ENCODE results near the gene STEAP4.

Gene STEAP4

DNA sequence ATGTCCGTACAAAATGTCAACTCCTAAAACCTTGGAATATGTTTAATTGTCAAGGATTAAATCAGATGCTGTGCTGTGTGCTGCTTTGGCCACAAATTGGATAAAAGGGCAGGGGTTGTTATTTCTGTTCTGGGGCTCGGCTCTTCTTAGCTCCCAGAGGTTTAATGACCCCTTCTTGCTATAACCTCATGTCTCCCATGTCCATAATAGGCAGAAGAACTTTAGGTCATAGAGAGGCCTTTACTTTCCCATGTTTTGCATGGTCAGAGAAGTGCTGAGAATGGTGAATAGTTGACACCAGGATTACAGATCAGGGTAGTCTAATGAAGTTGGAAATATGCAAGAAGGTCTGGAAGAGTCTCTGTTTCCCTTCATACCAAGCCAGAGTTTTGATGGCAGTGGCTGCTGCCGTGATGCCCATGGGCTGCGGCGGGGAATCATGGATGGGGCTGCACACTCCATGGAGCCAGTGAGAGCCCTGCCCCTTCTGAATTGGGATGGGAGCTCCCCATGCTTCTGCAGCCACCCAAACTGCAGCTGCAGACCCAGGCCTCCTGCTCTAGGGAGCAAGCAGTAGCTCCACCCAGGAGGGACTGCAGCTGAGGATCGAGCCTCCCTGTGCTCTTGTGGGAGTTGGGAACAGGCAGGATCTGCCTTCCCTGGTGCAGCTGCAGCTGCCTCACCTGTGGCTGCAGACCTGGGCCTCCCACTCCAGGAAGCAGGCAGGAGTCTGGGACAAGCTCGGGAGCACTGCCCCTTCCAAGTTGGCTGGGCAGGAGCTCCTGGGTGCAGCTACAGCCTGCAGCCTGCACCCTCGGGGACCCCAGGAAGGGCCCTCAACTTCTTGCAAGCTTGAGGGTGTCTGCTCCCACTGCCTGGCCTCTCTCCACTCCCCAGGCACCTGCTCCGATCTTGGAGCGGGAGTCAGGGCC, 23.1 kb upstream of the STEAP4 start:
- in situ Hi-C loops (cut with MboI; ENCODE audit: low pct_unique_long_range_greater_than_20kb, low sequenced_read_pairs, unreplicated experiment) = no loop called here
- TF ChIP-seq, protein P1, sequence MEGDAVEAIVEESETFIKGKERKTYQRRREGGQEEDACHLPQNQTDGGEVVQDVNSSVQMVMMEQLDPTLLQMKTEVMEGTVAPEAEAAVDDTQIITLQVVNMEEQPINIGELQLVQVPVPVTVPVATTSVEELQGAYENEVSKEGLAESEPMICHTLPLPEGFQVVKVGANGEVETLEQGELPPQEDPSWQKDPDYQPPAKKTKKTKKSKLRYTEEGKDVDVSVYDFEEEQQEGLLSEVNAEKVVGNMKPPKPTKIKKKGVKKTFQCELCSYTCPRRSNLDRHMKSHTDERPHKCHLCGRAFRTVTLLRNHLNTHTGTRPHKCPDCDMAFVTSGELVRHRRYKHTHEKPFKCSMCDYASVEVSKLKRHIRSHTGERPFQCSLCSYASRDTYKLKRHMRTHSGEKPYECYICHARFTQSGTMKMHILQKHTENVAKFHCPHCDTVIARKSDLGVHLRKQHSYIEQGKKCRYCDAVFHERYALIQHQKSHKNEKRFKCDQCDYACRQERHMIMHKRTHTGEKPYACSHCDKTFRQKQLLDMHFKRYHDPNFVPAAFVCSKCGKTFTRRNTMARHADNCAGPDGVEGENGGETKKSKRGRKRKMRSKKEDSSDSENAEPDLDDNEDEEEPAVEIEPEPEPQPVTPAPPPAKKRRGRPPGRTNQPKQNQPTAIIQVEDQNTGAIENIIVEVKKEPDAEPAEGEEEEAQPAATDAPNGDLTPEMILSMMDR (IDR thresholded peaks at IDR 0.05; ENCODE audit: extremely low read depth, insufficient read depth, missing control alignments) = no peak
- no peak for DNase-seq (ENCODE audit: low spot score)

DNA sequence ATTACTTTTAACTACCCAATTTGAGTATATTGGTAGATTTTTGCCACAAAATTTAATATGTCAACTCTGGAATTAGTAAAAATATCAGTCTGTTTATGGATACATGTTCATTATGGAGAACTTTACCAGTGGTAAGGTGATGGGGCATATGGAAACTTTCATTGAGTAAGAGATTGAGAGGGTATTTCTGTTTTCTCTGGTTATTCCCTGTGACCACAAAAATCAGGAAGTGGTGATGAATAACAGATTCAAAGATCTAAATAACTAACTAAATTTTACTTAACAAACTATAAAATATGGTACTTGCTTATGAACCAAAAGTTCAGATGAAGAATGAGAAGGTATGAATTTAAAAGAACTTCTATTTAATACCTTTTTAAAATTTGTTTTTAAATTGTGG, 22.1 kb upstream of the STEAP4 start:
- DNase-seq (ENCODE audit: low spot score) = no peak
- in situ Hi-C loops (cut with MboI; ENCODE audit: low pct_unique_long_range_greater_than_20kb, low sequenced_read_pairs, unreplicated experiment) = no loop called here
- TF ChIP-seq, protein P1 (IDR thresholded peaks at IDR 0.05; ENCODE audit: extremely low read depth, insufficient read depth, missing control alignments) = no peak

DNA sequence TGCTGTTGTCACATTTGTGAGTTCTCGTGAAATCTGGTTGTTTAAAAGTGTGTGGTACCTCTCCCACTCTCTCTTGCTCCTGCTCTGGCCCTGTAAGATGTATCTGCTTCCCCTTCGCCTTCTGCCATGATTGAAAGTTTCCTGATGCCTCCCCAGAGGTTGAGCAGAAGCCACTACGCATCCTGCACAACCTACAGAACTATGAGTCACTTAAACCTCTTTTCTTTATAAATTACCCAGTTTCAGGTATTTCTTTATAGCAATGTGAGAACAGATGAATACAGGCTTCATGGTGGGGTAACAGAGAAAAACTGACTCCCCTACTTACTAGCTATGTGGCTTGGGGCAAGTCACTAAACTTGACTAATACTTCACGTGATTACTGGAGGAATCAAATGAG, 18.0 kb upstream of the STEAP4 start:
- in situ Hi-C loops (cut with MboI; ENCODE audit: low pct_unique_long_range_greater_than_20kb, low sequenced_read_pairs, unreplicated experiment) = no loop called here
- TF ChIP-seq, protein P1 (IDR thresholded peaks at IDR 0.05; ENCODE audit: extremely low read depth, insufficient read depth, missing control alignments) = no peak
- no peak for DNase-seq (ENCODE audit: low spot score)

DNA sequence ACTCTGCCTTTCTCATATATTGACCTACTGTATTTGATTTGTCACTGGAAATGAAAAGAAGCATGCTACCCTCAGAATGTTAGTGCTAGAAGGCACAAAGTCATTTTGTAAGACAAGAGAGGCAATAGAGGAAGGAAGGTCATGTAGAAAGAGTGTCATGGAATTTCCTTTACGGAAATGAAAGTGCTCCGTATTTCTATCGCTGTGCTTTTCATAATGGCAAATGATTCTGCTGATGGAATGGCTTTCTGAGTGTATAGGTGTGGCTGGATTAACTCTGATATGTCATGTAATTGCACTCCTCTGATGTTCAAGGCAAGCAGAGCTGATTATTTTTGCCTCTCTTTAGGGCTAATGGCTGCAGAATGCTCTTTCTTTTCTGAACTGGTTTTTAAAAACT, 15.5 kb upstream of the STEAP4 start:
- TF ChIP-seq, protein P1 (IDR thresholded peaks at IDR 0.05; ENCODE audit: extremely low read depth, insufficient read depth, missing control alignments) = no peak
- DNase-seq (ENCODE audit: low spot score) = no peak
- in situ Hi-C loops (cut with MboI; ENCODE audit: low pct_unique_long_range_greater_than_20kb, low sequenced_read_pairs, unreplicated experiment) = no loop called here

DNA sequence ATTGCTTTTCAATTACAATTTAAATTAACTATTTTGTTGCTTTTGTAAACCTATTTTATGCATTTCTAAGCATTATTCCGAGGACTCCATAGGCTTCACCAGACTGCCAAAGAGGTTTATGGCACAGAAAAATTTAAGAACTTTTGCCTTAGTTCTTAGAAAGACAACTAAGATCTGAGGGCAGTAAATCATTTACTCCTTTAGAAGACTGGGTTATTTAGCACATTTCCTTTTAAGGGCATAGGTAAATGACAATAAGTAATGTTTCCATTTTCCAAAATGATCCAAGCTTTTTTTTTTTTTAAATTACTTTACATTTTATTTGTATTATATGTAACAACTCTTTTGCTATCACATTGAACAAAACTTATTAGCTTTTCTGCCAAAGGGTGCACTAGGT, 15.0 kb upstream of the STEAP4 start:
- TF ChIP-seq, protein P1 (IDR thresholded peaks at IDR 0.05; ENCODE audit: extremely low read depth, insufficient read depth, missing control alignments) = no peak
- in situ Hi-C loops (cut with MboI; ENCODE audit: low pct_unique_long_range_greater_than_20kb, low sequenced_read_pairs, unreplicated experiment) = no loop called here
- no peak for DNase-seq (ENCODE audit: low spot score)

DNA sequence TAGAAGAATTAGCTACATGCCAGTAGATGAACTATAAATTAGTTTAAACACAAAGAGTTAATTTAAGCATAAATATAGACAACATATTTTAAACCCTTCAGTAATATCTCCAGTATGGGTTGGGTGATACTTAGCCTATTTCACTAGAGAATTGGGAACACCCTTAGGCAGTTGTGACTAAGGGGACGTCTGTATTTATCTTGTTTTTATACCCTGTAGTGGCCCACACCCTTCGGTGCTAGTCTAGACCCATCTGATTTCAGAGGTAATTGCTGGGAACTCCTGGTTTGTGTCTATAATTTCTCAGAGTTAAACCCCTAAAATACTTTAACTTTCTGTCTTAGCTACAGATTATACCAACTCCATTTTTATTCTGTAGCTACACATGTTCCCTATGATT, 11.5 kb upstream of the STEAP4 start:
- TF ChIP-seq, protein P1 (IDR thresholded peaks at IDR 0.05; ENCODE audit: extremely low read depth, insufficient read depth, missing control alignments) = no peak
- in situ Hi-C loops (cut with MboI; ENCODE audit: low pct_unique_long_range_greater_than_20kb, low sequenced_read_pairs, unreplicated experiment) = no loop called here
- no peak for DNase-seq (ENCODE audit: low spot score)
